SH-SY5Y (cell line): ENCODE data around the gene USP47.

Experiments
- GATA2 ChIP-seq: IDR thresholded peaks from 2 replicates; pipeline ENCODE4 v1.6.1; 2011; ENCODE audit warnings: mild to moderate bottlenecking, low read depth, low read length
- GATA3 ChIP-seq: IDR thresholded peaks from 2 replicates; pipeline ENCODE4 v1.6.1; 2011; ENCODE audit warnings: low read depth, mild to moderate bottlenecking, low read length, moderate library complexity

- TF ChIP-seq GATA3, result no peak
- no peak for TF ChIP-seq GATA2
These were observed 162.0 kb downstream of the USP47 start for GRCh38 chr11:12003815-12004214.
